Astrocyte (in vitro differentiated cells and primary cell): ENCODE measurements around the gene PPP6R3.

Source experiments
- EZH2 ChIP-seq: IDR thresholded peaks from 2 replicates; pipeline ENCODE4 v1.6.1; 2012; ENCODE audit warnings: mild to moderate bottlenecking, low read length, inconsistent platforms; ENCODE audit not compliant: insufficient read depth
- TF ChIP-seq, protein P1 (sequence below): IDR thresholded peaks from 2 replicates; pipeline ENCODE4 v1.5.1; 2011; ENCODE audit warnings: low read depth, mild to moderate bottlenecking, inconsistent platforms, low read length, moderate library complexity; ENCODE audit not compliant: insufficient read depth

GRCh38 chr11:68420171-68420570 lies 40.4 kb upstream of the PPP6R3 start:
- TF ChIP-seq, protein P1, sequence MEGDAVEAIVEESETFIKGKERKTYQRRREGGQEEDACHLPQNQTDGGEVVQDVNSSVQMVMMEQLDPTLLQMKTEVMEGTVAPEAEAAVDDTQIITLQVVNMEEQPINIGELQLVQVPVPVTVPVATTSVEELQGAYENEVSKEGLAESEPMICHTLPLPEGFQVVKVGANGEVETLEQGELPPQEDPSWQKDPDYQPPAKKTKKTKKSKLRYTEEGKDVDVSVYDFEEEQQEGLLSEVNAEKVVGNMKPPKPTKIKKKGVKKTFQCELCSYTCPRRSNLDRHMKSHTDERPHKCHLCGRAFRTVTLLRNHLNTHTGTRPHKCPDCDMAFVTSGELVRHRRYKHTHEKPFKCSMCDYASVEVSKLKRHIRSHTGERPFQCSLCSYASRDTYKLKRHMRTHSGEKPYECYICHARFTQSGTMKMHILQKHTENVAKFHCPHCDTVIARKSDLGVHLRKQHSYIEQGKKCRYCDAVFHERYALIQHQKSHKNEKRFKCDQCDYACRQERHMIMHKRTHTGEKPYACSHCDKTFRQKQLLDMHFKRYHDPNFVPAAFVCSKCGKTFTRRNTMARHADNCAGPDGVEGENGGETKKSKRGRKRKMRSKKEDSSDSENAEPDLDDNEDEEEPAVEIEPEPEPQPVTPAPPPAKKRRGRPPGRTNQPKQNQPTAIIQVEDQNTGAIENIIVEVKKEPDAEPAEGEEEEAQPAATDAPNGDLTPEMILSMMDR: no peak
- TF ChIP-seq EZH2: no peak
